Measurements from ENCODE around the gene GABBR2. TPM values are rescaled to one million over a fixed set of nuclear protein-coding genes. Genes with fewer than 3 reads are reported as not detected.

The GABBR2 gene
- total and polyA plus RNA-seq, 9 of the 15 experiments (the other 6 are each of a cell fraction or from before 2014, with no cell fraction given), result 0.15 to 1.9 (median 0.32) TPM

- TF ChIP-seq FOXO4 (CRISPR knock-in tag; IDR thresholded peaks at IDR 0.05) (no peak), ZNF197 (CRISPR knock-in tag; IDR thresholded peaks at IDR 0.05; ENCODE audit: low read depth) (no peak), CAMTA2 (CRISPR knock-in tag; conservative IDR thresholded peaks at IDR 0.05) (no peak), POU5F1 (IDR thresholded peaks at IDR 0.05; ENCODE audit: borderline replicate concordance, low read depth, low read length, partially characterized antibody) (no peak), FOXP1 (CRISPR knock-in tag; IDR thresholded peaks at IDR 0.05) (no peak), CXXC5 (CRISPR knock-in tag; IDR thresholded peaks at IDR 0.05) (peak; percentile 33; the same call in 1 of the 2 replicates), ZNF436 (CRISPR knock-in tag; IDR thresholded peaks at IDR 0.05) (no peak), ZNF12 (CRISPR knock-in tag; IDR thresholded peaks at IDR 0.05) (no peak), ILF3 (IDR thresholded peaks at IDR 0.05; ENCODE audit: borderline replicate concordance) (no peak), ZBTB43 (CRISPR knock-in tag; IDR thresholded peaks at IDR 0.05) (no peak), ZNF224 (CRISPR knock-in tag; IDR thresholded peaks at IDR 0.05) (no peak), KLF1 (tag; IDR thresholded peaks at IDR 0.05) (no peak), ZNF584 (CRISPR knock-in tag; IDR thresholded peaks at IDR 0.05; ENCODE audit: low read depth) (no peak), KLF6 (CRISPR knock-in tag; IDR thresholded peaks at IDR 0.05; ENCODE audit: borderline replicate concordance) (no peak), TCF7 (IDR thresholded peaks at IDR 0.05; ENCODE audit: borderline replicate concordance) (no peak), ZNF143 (CRISPR knock-in tag; IDR thresholded peaks at IDR 0.05) (no peak), NR0B1 (IDR thresholded peaks at IDR 0.05; ENCODE audit: partially characterized antibody) (no peak), KDM2B (CRISPR knock-in tag; IDR thresholded peaks at IDR 0.05) (no peak), HNRNPUL1 (IDR thresholded peaks at IDR 0.05; ENCODE audit: low read length) (no peak), FOXJ3 (CRISPR knock-in tag; IDR thresholded peaks at IDR 0.05) (no peak), GTF2E2 (tag; IDR thresholded peaks at IDR 0.05) (peak; percentile 60; the same call in 1 of the 2 replicates), SMARCE1 (IDR thresholded peaks at IDR 0.05) (peak; percentile 84), CCNT2 (IDR thresholded peaks at IDR 0.05; ENCODE audit: borderline replicate concordance, extremely low read depth, insufficient read length, low read depth, low read length) (no peak), DDX20 (tag; IDR thresholded peaks at IDR 0.05; ENCODE audit: low read depth) (no peak), E2F1 (CRISPR knock-in tag; IDR thresholded peaks at IDR 0.05) (no peak)
Observed at GRCh38 chr9:98576354-98576753, 132.4 kb downstream of the GABBR2 start (continued).

Data from K562 (cell line).